Activated CD4-positive, alpha-beta T cell treated with anti-CD3 and anti-CD28 coated beads, Interleukin-2, amount 50 U/mL, for 16 hours (primary cell): ENCODE data around the gene TOMM40L.

Source experiments
- DNase-seq: peaks from one replicate; pipeline ENCODE4 v3.0.0-alpha.2; 2020

TOMM40L gene

DNA sequence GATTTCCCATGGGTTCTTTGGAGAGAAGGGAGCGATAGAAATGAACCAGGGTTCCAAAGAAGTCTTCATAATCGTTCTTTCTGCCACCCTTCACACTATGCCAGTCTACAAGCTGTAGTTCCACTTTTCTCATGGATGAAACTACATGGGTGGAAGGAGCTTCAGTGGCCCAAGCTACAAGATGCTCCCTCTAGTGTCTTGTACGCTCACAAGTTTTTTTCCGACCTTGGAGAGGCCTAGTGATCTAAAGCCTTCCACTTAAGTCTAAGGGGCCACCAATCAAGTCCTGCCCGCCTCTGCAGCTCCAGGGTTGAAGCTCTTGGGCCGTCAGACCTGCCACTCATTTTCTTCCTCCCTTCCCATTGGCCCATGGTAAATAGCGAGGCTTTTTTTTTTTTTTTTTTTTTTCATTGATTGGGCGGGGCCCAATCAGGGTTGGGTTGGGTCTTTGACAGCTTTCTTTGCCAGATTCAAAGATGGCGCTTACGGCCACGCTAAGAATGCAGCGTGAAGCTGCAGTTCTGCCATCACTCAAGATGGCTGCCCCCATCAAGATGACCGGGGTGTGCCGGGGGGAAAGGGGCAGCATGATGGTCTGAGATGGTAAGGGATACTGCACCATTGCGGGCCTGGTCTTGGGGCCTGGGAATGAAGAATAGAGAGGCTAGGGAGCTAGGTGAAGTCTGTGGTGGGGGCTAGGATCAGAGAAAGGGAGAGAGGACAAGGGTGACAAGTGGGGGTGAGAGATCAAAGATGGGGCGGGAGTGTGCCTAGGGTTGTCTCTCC lies at the start of gene TOMM40L:
Gene TOMM40L, plus strand, starts transcription at position 527 of the 786 bp plus-strand sequence. CDS start 430 bp downstream, outside the sequence.
- peak; percentile 97 for DNase-seq

DNA sequence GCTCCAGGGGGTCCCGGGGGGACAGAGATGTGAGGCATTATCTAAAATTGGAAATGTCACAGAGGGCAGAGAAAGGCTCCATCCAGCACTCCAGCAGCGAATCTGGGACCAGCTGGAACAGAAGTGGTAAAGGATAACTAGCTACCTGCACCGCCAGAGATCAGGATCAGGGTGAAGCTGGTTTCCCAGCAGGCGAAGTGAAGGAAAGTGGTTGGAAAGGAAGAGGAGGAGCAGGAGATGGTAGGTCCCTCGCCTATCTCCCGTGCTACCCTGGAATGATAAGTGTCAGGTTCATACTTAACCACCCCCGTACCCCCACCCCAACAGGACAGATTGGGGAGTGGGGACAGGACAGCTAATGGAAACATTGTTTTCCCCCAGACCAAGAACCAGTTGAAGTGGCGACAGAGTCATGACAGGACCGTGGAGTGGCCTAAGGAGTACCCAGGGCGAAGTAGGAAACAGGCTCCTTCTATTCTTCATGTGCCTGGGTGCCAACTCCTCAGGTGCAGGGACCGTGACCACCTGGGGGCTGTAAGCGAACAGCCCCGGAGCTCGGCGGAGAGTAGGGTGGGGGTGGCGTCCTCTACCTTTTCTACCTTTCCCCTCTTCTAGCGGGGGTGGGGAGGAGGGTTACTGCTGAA lies 49.3 kb upstream of the TOMM40L start:
- no peak for DNase-seq

DNA sequence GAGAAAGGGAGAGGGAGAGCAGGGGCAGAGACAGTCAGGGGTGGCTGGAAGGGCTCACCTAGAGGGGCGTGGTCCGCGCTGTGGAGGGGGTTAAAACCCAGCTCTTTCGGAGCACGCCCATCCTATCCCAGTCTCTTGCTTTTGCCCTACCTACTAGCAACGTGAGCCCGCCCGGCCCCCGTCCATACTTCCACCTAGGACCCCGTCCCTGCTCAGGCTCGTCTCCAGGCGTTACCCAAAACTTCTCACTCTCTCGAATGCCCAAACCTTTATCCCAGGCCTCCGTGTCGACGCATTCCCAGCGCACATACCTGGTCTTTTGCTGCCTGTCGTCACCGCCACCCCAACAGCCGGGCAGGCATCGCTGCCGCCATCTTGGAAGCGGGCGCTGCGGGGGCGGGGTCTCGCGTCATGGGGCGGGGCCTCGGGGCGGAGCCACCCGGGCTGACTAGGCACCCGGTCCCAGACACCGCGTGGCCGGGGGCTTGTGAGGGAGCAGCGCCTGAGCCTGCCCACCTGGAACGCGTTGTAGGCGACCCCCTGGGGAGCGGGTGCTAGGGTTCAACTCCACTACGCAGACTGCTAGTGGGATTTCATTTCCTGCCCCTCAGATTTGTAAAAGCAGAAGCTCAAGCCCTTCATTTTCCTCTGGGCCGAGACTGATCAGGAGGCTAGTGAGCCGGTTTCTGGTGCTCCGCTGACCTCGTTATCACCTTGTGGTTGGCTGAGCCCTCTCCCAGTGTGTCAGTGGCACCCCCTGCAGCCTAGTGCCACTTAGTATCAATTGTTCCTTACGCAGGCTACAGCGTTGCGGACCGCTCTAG lies 48.5 kb upstream of the TOMM40L start, which contains the start of gene B4GALT3:
Gene B4GALT3, minus strand, starts transcription at position 396 of the 824 bp plus-strand sequence. CDS start 1,447 bp downstream, outside the sequence.
- peak; percentile 94 for DNase-seq

GRCh38 chr1:161177936-161178244 lies 48.0 kb upstream of the TOMM40L start:
- DNase-seq = no peak

GRCh38 chr1:161179698-161180097 lies 46.2 kb upstream of the TOMM40L start:
- DNase-seq = no peak

DNA sequence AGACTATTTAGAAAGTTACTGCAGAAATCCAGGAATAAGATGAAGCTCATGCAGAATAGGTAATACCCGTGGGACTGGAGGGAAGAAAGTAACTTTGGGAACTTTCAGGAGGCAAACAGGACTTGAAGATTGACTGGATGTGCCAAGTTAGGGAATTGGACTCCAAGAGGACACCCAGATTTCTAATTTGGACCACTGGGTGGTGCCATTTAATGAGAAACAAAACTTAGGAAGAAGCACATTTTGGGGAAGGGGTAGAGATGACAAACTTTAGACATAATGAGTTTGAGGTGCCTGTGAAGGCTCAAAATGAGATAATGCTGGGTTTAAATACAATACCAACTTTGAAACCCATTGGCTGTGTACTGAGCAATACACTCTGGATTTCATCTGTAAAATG lies 45.2 kb upstream of the TOMM40L start:
- DNase-seq = no peak

- DNase-seq = peak; percentile 89
Observed at GRCh38 chr1:161182214-161182613, 43.6 kb upstream of the TOMM40L start.

DNA sequence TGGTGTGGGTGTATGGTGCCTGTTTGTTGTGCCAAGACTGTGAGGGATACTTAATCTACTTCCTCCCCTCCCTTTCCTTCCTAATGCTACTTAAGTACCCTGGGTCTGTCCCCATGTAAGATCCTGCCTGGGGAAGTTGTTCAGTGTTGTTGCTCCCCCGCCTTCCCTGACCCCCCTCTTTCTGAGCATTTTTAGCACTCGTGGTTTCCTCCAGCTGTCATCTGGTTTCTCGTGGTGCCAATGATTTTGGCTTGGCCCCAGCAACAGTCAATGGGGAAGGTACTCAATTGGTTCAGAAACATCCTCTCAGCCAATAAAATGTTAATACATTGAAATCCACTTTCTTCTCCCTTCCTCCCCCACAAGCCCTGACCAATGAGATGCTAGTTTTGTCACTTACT lies 40.6 kb upstream of the TOMM40L start:
- peak; percentile 88 for DNase-seq

DNA sequence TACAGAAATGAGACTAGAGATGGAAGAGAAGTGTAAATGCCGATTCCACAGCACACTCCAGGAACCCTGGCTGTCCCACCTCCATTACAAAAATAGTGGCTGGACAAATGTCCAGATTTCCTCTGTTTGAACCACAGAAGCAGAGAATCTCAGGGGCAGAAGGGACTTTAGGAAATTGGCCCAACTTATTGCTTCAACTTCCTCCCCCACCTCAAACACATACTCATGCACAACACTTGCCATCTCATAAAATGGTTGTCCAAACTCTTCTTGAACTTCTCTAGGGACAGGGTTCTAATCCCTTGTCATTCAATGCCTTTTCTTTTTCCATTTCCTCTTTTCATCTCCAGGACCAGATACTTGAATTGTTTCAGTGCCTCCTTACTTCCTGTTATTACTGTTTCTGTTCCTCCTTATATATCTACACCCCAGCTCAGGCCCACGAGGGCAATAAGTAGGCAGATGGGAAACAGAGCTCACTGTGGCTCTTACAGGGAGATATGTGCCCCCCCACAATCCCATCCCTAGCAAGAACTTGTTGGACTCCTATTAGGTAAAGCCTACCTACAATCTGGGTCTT lies 40.0 kb upstream of the TOMM40L start:
- DNase-seq = no peak

GRCh38 chr1:161187311-161187710 lies 38.5 kb upstream of the TOMM40L start:
- no peak for DNase-seq

- no peak for DNase-seq
Observed at GRCh38 chr1:161188381-161188780, 37.5 kb upstream of the TOMM40L start.

GRCh38 chr1:161189036-161189435 lies 36.8 kb upstream of the TOMM40L start:
- no peak for DNase-seq

GRCh38 chr1:161190962-161191521 lies 34.8 kb upstream of the TOMM40L start:
- no peak for DNase-seq

DNA sequence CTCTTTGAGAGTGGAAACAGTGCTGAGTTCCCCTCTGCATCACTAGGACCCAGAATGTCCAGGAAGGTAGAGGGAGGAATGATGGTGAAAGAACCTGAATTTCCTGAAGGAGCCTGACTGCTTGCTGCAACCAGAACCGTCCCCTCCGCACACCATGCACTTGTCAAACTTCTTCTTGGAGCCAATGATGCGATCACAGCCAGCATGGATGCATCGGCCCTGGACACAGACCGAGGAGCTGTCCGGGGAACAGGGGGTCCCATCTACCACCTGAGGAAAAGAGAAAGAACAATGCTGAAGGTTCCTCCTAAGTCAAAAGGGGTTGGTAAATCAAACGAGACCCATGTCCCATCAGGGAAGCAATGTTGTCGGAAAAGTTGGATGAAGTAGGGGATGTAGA lies 33.9 kb upstream of the TOMM40L start:
- DNase-seq = no peak

GRCh38 chr1:161192476-161193465 lies 33.1 kb upstream of the TOMM40L start:
- DNase-seq = peak; percentile 80

- DNase-seq = no peak
Observed at GRCh38 chr1:161193561-161194235, 32.2 kb upstream of the TOMM40L start.

DNA sequence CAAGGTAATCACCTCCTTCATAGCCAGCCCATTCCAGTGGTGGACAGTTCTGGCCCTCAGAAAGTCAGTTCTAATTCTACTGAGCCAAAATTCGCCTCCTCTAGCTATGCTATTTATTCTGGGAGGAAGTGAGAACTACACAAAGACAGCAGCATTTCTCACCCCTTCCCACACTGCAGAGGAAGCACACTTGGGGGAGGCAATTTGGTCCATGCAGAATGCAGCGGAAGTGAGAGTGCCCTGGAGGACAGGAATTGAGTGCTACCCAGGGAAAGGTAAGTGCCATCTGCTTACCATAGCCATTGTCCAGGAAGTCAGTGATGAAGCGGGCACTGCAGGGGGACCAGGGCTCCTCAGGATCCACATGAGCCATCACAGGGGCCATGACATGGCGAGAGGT lies 30.7 kb upstream of the TOMM40L start:
- no peak for DNase-seq

DNA sequence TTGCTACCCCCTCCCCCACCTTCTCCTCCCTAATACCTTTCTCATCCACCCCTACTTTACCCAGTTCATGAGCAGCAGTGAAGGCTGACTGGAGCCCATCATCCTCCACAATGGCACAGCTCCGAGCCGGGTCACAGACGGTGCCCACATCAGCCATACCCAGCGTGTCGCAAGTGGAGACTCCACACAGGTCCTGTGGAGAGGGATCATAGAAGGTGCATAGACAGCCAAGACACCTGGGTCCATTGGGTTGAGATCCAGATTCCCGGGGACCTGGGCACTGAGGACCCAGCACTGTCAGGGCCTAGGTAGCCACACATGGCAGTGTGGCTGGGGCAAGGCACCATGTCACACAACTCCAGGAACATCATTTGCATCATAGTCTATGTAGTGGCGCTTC lies 29.7 kb upstream of the TOMM40L start:
- DNase-seq = no peak

DNA sequence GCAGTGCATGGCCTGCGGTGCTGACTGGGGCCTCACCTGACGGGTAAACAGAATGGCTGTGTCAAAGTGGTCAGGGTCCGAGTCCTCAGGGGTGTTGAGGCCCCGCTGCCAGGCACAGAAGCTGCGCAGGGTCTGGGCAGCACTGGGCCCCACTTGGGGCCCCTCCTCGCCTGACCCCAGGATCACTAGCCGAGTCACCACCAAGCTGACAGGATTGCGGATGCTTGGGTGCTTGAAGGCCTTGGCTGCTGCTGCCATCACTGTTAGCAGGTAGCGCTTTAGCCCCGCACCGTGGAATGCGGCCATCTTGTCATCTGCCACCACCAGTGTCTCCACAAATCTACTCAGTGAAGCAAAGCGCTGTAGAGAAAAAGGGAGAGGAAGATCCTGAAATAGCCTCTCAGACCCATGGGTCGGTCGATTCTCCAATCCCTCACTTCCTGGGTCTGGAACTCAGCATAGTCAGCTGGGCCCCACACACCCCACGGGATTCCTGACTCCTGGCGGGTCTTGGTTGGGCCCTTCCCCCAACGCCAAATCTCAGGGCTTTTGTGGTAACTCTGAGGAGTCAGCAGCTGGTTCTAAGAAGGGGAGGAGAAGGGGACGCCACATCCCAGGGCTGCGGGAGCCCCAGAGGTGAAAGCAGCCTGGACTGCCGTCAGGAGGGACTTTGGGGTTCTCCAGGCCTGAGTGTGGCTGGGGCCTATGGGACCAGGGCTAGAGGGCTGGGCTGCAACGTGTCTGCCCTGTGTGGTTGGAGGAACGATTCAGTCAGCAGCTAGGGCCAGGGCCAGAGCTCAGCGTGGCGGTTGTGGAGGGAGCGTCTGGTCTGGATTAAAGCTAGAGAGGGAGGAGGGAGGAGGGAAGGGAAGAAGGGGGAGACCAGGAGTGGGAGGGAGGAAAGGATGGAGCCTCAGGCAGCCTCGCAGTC lies 29.1 kb upstream of the TOMM40L start:
- no peak for DNase-seq
